GM20000 (cell line): ENCODE measurements around the gene DDX46.
A peak's percentile ranks its signal among the peaks of the same experiment; 100 is the strongest.

Experiments used
- DNase-seq: peaks from one replicate; pipeline ENCODE4 v3.0.0; 2012; ENCODE audit warnings: low spot score
- CTCF ChIP-seq: IDR thresholded peaks from 2 replicates; pipeline ENCODE4 v1.5.1; 2012; ENCODE audit warnings: mild to moderate bottlenecking, control low read depth; ENCODE audit errors: extremely low read depth, missing control alignments

Gene DDX46

DNA sequence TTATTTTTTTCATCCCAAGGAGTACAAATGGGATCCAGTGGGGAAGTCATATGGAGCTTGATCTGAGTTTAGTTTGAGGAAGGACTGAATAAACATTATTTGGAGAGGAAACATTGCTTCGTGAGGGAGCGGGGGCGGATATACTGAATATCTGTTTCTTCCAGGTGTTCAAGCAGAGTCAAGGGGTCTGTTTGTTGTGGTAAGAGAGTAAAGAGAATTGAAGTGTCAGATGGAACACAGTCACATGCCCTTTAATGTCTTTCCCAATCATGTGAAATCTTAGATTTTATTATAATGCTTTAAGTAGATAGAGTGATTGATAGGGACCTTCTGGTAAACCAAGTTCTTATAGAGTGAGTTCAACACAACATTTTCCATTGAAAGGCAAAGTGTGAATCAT, 33.7 kb downstream of the DDX46 start:
- no peak for DNase-seq
- TF ChIP-seq CTCF: no peak

- no peak for TF ChIP-seq CTCF
- DNase-seq: no peak
Observed at GRCh38 chr5:134793111-134793510, 34.5 kb downstream of the DDX46 start.

DNA sequence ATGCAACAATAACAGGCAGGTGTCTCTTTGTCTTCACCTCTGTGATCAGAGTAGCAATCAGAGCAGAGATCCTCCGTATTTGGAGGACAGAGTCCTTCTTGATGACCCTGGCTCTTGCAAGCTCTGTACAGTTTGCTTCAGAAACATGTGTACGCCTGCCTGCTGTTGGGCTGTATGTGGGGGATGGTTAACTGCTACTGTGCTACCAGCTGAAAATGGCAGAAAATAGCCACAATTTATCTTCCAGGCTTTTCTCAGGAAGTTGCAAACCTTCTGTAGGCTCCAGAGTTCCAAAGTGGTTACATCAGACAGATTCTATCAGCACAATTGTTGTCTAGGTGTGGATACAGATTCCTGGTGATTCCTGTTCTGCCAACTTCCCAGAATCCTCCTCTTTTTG, 35.5 kb downstream of the DDX46 start:
- TF ChIP-seq CTCF: no peak
- no peak for DNase-seq

GRCh38 chr5:134794819-134795218, 36.2 kb downstream of the DDX46 start:
- no peak for TF ChIP-seq CTCF
- DNase-seq: no peak

DNA sequence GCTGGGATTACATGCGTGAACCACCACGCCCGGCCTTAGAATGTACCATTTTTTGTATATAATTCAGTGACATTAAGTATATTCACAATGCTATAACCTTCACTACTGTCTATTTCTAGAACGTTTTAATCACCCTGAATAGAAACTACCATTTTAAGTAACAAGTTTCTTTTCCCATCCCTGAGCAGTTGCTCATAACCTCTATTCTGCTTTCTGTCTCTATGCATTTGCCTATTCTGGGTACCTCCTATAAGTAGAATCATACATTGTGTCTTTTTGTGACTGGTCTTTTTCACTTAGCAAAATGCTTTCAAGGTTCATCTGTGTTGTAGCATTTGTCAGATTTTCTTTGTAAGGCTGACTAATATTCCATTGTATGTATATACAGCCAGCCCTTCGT, 39.9 kb downstream of the DDX46 start:
- TF ChIP-seq CTCF: no peak
- DNase-seq: no peak

DNA sequence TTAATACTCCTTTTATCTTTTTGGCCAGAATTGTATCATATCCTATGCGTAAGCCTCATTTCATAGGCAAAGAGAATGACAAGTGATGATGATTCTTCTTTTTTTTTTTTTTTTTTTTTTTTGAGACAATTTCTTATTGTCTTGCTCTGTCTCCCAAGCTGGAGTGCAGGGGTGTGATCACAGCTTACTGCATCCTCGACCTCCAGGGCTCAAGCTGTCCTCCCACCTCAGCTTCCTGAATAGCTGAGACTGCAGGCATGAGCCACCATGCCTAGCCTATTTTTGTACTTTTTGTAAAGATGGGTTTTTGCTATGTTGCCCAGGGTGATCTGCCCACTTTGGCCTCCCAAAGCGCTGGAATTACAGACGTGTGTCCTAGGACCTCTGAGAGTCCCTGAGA, 45.2 kb downstream of the DDX46 start:
- no peak for DNase-seq
- TF ChIP-seq CTCF: no peak

- TF ChIP-seq CTCF: no peak
- peak; percentile 38 for DNase-seq
Observed at GRCh38 chr5:134813407-134813806, 54.8 kb downstream of the DDX46 start.

- peak; percentile 28 for DNase-seq
- no peak for TF ChIP-seq CTCF
Observed at GRCh38 chr5:134813827-134814226, 55.2 kb downstream of the DDX46 start.
